CD4-positive, alpha-beta T cell treated with Interleukin-4 for 1 hour (primary cell): ENCODE measurements around the gene SUSD4.

Experiments used
- DNase-seq, 2 donors: peaks; one replicate each; pipeline ENCODE4 v3.0.0-alpha.2; 2020 to 2022

Gene SUSD4

DNA sequence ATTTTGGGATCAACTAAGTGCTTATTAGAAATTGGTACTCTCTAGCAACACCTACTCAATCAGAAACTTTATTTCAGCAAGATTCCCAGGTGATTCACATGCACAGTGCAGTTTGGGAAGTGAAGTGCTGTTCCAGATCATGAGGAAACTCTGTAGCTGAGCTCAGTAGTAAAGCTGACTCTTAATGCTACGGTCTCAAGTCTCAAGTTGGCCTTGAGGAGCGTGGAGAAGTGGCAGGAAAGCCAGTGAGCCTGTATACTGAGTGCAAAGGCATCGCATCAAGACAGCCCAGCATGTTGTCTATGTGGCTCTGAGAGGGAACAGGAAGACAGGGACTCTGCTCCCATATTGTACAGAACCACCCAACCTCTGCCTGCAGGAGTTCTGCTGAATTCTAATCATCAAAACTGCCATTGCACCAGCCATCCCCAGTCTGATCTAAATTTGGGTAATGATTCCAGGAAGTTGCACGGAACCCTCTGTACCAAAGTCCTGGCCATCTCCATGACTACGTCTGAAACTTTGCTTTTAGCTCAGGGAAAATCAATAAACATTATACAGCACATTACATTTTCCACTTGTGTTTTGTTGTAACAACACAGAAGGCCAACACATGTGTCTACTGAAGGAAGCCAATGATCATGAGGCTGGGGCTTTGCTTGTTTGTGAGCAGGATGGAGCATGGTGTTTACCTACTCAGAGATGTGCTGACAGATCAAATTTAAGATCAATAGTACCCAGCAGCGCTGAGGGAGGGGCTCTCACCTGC is 115.8 kb downstream of the SUSD4 start:
- no peak for DNase-seq

- DNase-seq = no peak
These were observed 117.4 kb downstream of the SUSD4 start for GRCh38 chr1:223246476-223247112.

- DNase-seq = no peak
These were observed 118.0 kb downstream of the SUSD4 start for GRCh38 chr1:223245983-223246382.

DNA sequence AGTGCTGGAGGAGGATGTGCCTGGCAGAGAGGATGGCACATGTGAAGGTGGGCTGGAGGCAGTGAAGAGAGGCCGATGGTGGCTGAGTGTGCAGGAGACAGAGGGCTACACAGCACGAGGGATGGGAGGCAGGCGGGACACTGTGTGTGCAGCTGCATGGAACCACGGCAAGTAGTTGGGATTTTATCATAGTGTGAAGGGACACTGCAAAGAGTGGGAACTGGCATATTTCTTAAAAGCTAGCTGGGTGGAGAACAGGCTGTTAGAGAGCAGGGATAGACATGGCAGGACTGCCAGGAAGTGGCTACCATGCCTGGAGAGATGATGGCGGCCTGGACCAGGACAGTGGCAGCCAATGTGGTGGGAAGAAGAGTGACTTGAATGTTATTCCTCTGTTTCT is 118.6 kb downstream of the SUSD4 start:
- DNase-seq = no peak

- DNase-seq = peak in 1 of 2 donors; percentile 30
These were observed 119.4 kb downstream of the SUSD4 start for GRCh38 chr1:223244366-223245103.

DNA sequence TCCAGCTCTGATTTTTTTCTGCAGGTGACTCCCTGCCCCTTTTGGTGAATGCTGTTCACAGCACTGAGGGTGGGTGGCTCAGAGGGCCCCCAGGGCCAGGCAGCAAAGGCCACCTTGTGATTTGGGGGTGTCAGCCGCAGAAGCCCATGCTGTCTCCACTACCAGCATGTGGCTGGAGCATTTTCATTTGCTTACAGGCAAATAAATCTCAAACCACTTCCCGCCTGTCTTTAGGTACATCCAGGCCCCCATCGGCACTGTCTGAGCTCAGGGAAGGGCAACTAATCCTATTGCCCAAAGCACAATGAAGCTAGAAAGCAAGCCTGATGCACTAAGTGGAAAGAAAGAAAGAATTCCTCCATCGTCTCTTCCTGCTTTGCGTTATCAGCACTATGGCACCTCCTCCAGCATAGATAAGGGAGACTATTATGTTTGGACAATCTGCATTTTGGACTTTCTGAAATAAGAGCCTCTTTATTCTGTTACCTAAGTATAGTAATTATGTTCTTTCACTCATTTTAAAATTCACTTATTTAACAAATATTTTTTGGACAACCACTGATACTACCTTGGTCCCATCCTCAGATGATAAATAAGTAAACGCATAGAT is 120.4 kb downstream of the SUSD4 start:
- no peak for DNase-seq

DNA sequence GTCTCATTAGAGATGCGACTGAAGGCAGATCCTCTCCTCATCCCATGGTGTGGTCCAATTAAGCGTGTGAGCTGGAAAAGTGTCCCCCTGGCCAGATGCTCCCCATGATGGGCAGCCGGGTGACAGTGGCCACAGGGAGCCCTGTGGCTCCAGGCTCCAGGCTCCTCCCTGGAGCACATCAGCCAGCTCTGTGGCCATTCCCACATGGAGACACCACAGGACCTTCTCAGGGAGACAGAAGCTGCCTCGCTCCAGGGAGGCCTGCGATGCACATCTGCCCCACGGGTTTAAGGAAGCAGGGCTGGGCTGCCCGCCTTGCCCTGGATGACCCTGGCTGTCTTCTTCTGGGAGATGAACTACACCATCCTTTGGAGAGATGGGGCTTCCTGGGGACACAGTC is 121.0 kb downstream of the SUSD4 start:
- no peak for DNase-seq

DNA sequence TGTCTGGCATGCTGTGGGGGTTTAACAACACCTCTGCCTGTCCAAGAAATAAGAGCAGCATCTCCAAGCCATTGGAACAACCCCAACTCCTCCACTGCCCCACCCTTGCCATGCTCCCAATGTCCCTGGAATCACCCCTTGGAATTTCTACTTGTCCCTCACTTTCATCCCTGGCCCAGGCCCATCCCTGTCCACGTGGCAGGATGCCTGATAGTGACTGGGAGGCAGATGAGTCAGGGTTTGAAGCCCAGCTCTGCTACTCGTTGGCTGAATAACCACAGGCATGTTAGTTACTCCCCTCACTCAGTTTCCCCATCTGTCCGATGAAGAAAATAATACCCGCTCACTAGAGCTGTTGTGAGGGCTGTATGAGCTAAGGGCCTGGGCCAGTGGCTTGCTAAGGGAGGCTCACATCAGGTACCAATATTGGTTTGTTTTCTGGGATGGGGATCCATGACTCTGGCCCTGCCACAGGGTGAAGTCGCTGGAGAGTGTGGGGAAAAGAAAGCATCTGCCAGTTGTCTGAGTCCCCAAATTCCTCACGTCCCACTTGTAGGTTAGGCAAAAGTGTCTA is 121.5 kb downstream of the SUSD4 start:
- DNase-seq = no peak

DNA sequence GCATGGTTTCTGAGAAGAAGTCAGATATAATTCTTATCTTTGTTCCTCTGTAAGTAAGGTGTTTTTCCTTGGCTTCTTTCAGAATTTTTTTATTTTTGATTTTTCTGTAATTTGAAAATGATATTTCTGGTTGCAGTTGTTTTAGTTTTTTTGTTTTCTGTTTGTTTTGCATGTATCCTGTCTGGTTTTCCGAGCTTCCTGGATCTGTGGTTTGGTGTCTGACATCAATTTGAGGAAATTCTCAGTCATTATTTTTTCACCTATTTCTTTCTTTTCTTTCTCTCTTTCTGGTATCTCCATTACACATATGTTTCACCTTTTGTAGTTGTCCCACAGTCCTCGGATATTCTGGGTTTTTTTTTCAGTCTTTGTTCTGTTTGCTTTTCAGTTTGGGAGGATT is 123.9 kb downstream of the SUSD4 start:
- DNase-seq = no peak

GRCh38 chr1:223235091-223235490 is 128.9 kb downstream of the SUSD4 start:
- DNase-seq = no peak

GRCh38 chr1:223234534-223234933 is 129.4 kb downstream of the SUSD4 start:
- no peak for DNase-seq

DNA sequence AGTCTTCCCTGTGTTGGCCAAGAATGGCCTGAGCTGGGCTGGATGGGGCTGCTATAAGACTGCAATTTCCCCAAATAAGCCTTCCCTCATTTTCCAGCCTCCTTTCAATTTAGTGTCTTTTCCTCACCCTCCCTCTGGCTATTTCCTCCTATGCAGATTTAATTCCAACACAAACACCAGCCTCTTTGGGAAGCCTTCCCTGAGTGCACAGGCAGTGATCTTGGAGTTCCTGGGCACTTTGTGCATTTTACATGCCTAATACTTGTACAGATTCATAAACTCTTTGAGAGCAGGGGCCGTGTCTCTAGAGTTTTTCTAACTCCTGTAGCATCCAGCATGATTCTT is 129.8 kb downstream of the SUSD4 start:
- no peak for DNase-seq

DNA sequence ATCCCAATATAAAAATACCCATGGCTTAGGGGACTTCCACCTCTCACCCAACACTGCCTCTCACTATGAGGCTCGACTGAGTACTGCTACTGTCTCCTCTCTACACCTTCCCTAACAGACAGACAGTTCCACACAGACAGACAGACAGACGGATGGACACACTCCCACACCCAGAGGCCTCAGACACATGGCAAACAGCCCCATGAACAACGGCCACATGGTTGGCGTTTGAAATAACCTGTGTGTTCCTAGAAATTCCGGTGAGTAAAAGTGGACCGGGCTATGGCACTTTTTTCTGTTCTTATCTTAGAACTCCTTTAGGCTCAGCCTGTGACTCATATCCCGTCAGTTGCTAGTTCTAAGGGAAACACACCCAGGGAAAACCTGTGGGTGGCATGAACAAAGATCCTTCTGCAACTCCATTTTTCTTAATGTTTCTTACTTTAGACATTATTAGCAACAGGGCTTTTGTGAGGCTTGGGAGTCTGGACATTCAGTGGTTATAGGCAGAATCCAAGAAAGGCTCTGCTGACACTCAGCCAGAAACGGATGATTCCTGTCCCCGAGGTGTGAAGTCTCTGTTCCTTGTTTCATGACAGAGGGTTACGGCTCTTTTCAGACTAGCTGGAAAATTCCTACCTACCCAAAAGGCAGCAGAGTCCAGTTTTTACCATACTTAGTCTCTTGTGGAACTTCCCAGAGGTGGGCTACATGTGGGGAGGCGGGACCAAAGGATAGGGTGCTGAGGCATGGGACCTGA is 130.4 kb downstream of the SUSD4 start:
- peak in 1 of 2 donors; percentile 7 for DNase-seq

GRCh38 chr1:223233019-223233409 is 131.0 kb downstream of the SUSD4 start:
- no peak for DNase-seq

DNA sequence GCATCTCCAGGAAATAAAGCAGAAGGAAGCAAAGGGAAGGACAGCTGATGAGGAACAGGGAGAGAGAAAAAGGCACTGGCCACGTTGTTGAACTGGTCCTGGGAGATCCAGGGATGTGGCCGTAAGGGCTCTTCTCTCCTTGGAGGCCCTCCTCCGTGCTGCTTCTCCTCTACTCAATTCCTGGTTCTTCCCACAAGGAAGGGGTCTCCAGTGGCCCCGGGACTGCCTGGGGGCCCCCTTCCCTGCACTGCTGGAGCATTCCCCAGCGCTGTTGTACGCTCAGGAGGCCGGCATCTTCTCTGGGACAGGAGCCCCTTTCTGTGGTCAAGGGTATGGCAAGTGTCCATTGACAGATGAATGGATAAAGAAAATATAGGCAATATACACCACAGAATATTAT is 132.4 kb downstream of the SUSD4 start:
- DNase-seq = no peak

DNA sequence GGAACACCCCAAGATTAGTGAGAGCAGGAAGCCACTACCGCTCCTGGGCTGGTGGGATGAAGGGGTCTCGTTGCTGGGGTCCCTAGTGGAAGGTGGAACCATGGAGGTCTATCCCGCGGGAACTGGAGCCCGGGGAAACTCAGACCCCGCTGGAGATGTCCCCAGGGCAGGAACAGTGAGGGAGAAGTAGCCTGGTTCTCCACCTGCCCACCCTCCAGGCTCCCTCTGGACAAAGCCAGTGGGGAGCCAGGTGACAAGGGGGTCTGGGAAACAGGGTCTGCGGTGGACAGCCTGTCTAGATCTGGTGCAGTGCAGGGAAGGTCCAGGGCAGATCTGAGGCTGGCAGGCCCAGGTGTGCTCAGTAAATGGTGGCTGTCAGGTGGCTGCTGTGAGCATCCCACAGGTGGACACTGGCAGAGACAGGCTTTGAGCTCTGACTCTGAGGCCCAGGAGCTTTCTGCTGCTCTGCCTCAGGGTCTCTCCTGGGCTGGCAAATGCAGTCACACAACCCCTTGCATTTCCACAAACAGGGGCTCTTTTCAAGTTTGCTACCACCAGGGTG is 132.9 kb downstream of the SUSD4 start:
- DNase-seq = no peak

- DNase-seq = peak in 1 of 2 donors; percentile 22
These were observed 133.7 kb downstream of the SUSD4 start for GRCh38 chr1:223230161-223230881.

- DNase-seq = peak in 1 of 2 donors; percentile 3
These were observed 134.2 kb downstream of the SUSD4 start for GRCh38 chr1:223229756-223230155.

DNA sequence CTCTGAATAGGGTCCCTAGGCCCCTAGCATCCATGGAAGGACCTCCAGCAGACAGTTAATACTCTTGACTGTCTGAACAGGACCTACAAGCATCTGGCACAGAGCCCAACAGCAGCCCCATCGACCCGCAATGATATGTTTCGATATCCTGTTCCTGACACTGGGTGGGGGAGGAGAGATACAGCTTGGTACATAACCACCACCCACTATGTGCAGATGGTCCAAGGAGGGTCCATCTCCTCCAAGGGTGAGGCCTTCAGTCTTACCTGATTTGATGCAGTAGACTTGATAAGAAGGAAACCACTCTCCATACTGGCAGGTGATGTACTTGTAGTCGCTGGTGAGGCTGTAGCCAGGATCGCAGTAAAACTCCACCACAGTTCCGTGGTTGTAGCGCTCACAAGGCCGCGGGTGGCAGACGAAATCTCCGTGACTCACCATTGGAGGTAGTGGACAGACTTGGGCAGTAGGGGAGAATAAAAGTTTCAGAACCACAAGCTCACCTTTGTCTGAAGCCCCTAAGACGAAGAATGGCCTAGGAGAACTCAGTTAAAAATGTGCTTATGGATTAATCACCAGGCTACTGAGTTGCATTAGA is 134.9 kb downstream of the SUSD4 start:
- no peak for DNase-seq

- no peak for DNase-seq
These were observed 135.8 kb downstream of the SUSD4 start for GRCh38 chr1:223228201-223228600.
